ENCODE results near the gene ZNF593OS.

GRCh38 chr1:26182383-26182696 lies 10.7 kb upstream of the ZNF593OS start:
- TF ChIP-seq EZH2 (IDR thresholded peaks at IDR 0.05; ENCODE audit: borderline replicate concordance, low read length) (no peak), CTCF (IDR thresholded peaks at IDR 0.05; ENCODE audit: low read length) (no peak)
